Measurements from ENCODE around the gene SLC19A2.
"Not testable (repeated sequence)": the region's sequence is repeated elsewhere in the genome, so short reads cannot be mapped to it uniquely, and the experiment has no call there.

The SLC19A2 gene

DNA sequence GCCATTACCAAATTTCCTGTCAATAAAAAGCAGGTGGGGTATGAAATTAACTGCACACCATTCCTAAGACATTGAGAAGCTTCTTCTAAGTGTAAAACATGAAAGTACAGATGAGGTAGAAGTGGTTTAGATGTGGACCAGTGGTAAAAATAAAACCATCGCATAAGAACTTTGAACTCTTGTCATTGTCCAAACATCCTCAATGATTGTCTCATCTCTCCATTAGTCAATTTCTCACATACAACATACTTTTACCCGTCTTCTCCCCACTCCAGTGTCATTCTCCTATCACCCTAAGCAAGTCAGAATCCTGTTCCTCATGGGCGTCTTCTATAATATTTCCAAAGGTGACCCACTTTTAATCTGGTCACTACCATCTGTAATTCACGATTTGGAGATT, 24.3 kb upstream of the SLC19A2 start:
- FAIRE-seq (no peak), DNase-seq (ENCODE audit: insufficient read length, low spot score) (no peak)

DNA sequence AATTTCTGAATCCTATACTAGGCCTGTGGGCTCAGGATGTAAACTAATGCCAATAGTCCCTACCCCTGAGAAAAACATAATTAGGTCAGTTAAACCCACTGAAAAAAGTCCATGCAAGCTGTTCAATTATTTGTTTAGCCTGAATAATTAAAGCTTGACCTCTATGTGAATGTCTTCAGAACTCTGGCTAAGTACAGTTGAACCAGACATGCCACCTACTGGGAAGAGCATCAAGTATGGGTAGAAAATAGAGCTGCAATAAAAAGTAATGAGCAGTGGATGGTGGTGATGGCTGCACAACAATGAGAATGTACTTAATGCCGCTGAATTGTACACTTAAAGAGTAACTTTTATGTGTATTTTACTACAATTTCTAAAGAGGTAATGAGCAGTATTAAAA, 23.6 kb upstream of the SLC19A2 start:
- FAIRE-seq (no peak), DNase-seq (ENCODE audit: insufficient read length, low spot score) (no peak)

GRCh38 chr1:169508432-169509338, 22.9 kb upstream of the SLC19A2 start:
- DNase-seq (ENCODE audit: insufficient read length, low spot score) (no peak), FAIRE-seq (no peak)

- DNase-seq (ENCODE audit: insufficient read length, low spot score), result no peak
- no peak for FAIRE-seq
Observed at GRCh38 chr1:169507413-169507812, 21.7 kb upstream of the SLC19A2 start.

- not testable (repeated sequence) for DNase-seq (ENCODE audit: insufficient read length, low spot score); FAIRE-seq
Observed at GRCh38 chr1:169503601-169504000, 17.9 kb upstream of the SLC19A2 start.

- FAIRE-seq (no peak), DNase-seq (ENCODE audit: insufficient read length, low spot score) (no peak)
Observed at GRCh38 chr1:169499807-169500206, 14.1 kb upstream of the SLC19A2 start.

DNA sequence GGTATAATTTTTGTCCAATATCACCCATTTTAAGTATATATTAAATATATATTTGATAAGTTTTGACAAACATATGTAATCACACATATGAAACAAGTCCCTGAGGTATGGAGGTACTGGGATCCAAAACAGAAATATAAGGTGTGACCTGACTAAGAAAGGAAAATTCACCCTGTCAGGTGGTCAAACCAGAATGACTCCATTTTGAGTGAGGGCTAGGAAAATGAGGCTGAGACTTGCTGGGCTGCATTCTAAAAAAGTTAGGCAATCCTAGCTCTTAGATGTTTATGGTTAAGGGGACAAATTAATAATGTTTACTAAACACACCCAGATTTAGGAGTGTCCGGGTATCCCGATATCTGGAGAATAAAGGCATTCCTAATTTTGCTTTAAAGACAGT, 11.6 kb upstream of the SLC19A2 start:
- FAIRE-seq, result no peak
- no peak for DNase-seq (ENCODE audit: insufficient read length, low spot score)

- DNase-seq (ENCODE audit: insufficient read length, low spot score), result no peak
- no peak for FAIRE-seq
Observed at GRCh38 chr1:169495916-169496315, 10.2 kb upstream of the SLC19A2 start.

DNA sequence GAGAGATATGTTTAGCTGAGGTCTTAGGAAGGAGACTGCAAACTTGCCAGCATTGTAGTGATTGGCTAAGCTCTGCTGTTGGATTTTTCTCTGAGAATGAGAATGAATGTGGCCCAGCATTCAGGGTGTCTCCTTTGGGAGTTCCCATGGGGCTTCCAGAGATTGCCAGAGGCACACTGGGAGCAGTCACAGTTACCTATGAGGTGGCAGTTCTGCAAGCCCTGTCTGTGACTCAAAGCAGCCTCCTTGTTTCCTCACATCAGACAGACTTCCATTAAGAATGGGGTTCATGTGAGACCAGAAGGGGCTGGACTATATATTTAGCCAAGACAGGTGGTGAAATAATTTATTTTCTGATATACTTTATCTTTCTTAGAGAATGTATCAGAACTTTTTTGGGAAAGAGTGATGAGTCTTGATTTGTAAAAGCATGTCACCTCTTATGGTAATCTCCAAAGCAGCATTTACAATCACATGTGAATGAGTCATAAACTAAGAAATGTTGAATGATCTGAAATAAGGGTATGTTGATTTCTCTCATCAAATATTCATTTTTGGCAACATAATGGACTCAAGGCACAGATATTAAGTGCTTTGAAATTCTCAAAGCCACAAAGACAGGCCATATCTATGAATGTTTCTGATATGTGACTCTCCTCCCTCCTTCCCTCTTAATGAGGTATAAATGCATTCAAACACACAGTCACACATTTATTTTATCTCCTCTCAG, 9.5 kb upstream of the SLC19A2 start:
- FAIRE-seq, result no peak
- no peak for DNase-seq (ENCODE audit: insufficient read length, low spot score)

GRCh38 chr1:169494343-169494742, 8.6 kb upstream of the SLC19A2 start:
- DNase-seq (ENCODE audit: insufficient read length, low spot score) (no peak), FAIRE-seq (no peak)

- FAIRE-seq (no peak), DNase-seq (ENCODE audit: insufficient read length, low spot score) (no peak)
Observed at GRCh38 chr1:169493251-169493650, 7.5 kb upstream of the SLC19A2 start.

DNA sequence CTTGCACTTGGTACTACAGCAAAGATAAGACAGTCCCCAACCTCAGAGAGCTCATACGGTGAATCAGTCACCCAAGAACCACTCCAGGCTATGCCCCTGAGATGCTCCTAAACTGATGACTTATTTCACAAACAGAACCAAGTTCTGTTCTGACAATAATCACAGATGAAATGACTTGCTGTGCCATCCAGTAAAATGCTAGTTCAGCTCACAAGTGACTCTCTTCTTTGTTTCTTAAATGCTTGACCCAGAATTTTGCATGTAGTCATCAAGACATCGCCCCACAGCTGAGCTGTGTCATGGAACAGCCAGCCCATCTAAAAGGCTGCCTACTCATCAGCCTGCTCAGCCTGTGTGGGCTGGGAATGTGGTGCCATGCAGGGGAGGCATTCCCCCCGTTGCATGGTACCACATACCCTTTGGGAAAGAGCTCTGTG, 6.1 kb upstream of the SLC19A2 start:
- FAIRE-seq (no peak), DNase-seq (ENCODE audit: insufficient read length, low spot score) (no peak)

GRCh38 chr1:169488157-169488556, 2.4 kb upstream of the SLC19A2 start:
- DNase-seq (ENCODE audit: insufficient read length, low spot score) (no peak), FAIRE-seq (no peak)

GRCh38 chr1:169487561-169487960, 1.8 kb upstream of the SLC19A2 start:
- FAIRE-seq (no peak), DNase-seq (ENCODE audit: insufficient read length, low spot score) (no peak)

- FAIRE-seq, result no peak
- no peak for DNase-seq (ENCODE audit: insufficient read length, low spot score)
Observed at GRCh38 chr1:169487133-169487532, 1.4 kb upstream of the SLC19A2 start.

- FAIRE-seq (no peak), DNase-seq (ENCODE audit: insufficient read length, low spot score) (no peak)
Observed at GRCh38 chr1:169486281-169487051, 722 bp upstream of the SLC19A2 start.

DNA sequence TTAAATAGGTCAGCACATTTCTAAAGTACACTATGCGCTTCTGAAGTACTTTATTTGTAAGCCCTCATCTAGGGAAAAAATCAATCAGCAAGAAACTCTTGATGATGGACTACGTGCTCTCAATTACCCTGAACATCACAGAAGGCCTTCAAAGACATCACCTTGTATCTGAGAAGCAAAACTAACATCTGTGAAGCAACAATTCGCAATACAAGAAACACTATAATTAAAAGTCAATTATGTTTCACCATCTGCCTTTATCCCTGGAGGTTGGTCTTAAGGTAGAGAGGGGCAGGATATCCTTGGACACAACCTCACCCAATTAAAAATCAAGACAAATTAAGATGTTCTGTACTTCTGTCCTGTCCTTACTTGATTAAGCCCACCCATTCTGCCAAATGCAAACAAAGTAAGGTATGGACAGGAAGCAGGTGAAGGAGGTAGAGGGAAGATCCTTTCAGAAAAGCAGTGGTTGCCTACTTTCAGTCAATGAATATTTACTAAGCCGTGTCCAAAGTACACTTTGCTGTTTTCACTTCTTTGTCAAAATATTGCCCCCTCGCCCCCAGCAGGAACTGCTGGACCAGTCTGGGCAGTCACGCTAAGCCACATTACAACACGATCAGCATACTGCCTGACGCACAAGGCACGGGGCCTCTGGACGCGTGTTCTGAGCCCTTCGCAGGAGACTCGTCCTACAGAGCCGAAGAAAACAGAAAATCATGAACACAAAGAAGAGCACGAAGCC, 887 bp downstream of the SLC19A2 start:
- FAIRE-seq, result no peak
- peak; percentile 24 for DNase-seq (ENCODE audit: insufficient read length, low spot score)

DNA sequence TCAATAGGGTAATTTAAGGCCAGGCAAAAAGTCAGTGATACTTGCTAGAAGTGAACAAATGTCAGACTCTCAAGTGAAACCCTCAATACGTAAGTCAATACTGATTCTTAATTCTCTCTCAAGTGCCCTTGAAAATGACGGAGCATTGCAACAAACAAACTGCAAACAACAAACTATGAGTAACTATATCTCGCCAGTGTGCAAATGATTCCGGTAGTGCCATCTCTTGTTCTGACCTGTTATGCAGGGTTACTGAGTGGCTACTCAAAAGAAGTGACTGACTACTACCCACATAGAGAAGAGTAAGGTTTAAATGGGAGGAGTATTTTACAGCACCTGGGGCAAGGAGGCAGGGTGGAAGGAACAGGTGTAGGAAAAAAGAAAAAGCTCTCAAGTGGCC, 1.6 kb downstream of the SLC19A2 start:
- no peak for DNase-seq (ENCODE audit: insufficient read length, low spot score)
- no peak for FAIRE-seq

GRCh38 chr1:169483500-169483966, 2.2 kb downstream of the SLC19A2 start:
- DNase-seq (ENCODE audit: insufficient read length, low spot score) (no peak), FAIRE-seq (no peak)

DNA sequence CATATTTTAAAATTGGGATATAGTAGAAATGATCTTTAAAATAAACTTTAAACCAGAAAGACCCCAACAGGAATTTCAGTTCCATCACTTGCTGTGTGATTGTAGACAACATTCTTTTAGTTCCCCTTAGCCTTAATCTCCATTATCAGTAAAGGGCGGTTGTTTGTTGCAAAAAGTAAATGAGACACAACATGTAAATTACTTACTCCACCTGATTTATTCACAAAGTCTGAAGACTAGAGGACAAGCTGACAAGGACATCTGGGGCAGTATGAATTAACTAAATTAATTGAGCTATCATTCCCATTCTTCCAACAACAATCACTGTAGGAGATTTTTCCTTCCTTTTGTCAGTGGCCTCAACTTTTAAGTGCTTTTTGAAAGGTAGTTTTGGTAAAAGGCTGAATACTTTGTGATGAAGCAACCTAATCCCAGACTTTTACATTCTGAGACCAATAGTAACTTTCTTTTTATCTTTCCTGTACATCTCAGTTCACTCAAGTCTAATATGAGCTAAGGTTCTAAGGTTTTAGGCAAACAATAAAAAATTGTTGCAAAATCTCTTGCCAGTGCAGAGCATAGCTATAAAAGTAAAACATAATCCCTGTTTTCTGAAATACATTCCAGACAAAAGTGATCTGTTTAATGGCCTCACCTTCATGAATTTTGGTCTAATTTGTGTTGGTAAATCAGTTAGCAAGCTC, 6.2 kb downstream of the SLC19A2 start:
- DNase-seq (ENCODE audit: insufficient read length, low spot score) (no peak), FAIRE-seq (no peak)
